ENCODE data around the gene GNG14.

GRCh38 chr19:12668346-12668745 is 19.5 kb upstream of the GNG14 start:
- TF ChIP-seq CTCF (conservative IDR thresholded peaks at IDR 0.05; ENCODE audit: low read depth, low read length) (no peak), POLR2A (IDR thresholded peaks at IDR 0.05; ENCODE audit: low read depth, low read length) (no peak)

All from IMR-90 (cell line).